H9 (cell line): ENCODE measurements around the gene ZNF446. TPM values are rescaled to one million over a fixed set of nuclear protein-coding genes. Genes with fewer than 3 reads are reported as not detected.

Experiments used
- DNase-seq: peaks from one replicate; pipeline ENCODE4 v3.0.0-alpha.2; 2017
- H2AFZ ChIP-seq: one replicate; pipeline ENCODE4 v1.6.1; 2013; ENCODE audit warnings: mild to moderate bottlenecking, low read length, control low read depth, moderate library complexity
- H2AK5ac ChIP-seq: 2 replicates; pipeline ENCODE4 v1.6.1; 2013; ENCODE audit warnings: low read length, control low read depth, mixed read lengths; ENCODE audit not compliant: insufficient read length
- H2BK120ac ChIP-seq: one replicate; pipeline ENCODE4 v1.6.1; 2013; ENCODE audit warnings: low read depth, mild to moderate bottlenecking, low read length, control low read depth, inconsistent platforms; ENCODE audit not compliant: poor library complexity, severe bottlenecking
- H2BK12ac ChIP-seq: 2 replicates; pipeline ENCODE4 v1.6.1; 2013; ENCODE audit warnings: low read length, control low read depth, mixed read lengths, low read depth; ENCODE audit not compliant: insufficient read length
- H2BK15ac ChIP-seq: 2 replicates; pipeline ENCODE4 v1.6.1; 2013; ENCODE audit warnings: low read depth, low read length, control low read depth
- H2BK20ac ChIP-seq: one replicate; pipeline ENCODE4 v1.6.1; 2013; ENCODE audit warnings: low read depth, mild to moderate bottlenecking, low read length, control low read depth, inconsistent platforms; ENCODE audit not compliant: poor library complexity, severe bottlenecking
- H2BK5ac ChIP-seq: 2 replicates; pipeline ENCODE4 v1.6.1; 2013; ENCODE audit warnings: low read length, control low read depth, mixed read lengths; ENCODE audit not compliant: insufficient read length
- H3K14ac ChIP-seq: 2 replicates; pipeline ENCODE4 v1.6.1; 2013; ENCODE audit warnings: low read length, control low read depth; ENCODE audit not compliant: insufficient read depth
- H3K18ac ChIP-seq: 2 replicates; pipeline ENCODE4 v1.6.1; 2013; ENCODE audit warnings: low read depth, mild to moderate bottlenecking, mixed read lengths, low read length, control low read depth; ENCODE audit not compliant: insufficient read length
- H3K23ac ChIP-seq: 2 replicates; pipeline ENCODE4 v1.6.1; 2013; ENCODE audit warnings: low read length, control low read depth, mixed read lengths, low read depth; ENCODE audit not compliant: insufficient read length
- H3K23me2 ChIP-seq: 2 replicates; pipeline ENCODE4 v1.6.1; 2013; ENCODE audit warnings: low read depth, mild to moderate bottlenecking, mixed read lengths, low read length, control low read depth; ENCODE audit not compliant: insufficient read length, poor library complexity, severe bottlenecking
- H3K27ac ChIP-seq: 2 replicates; pipeline ENCODE4 v1.5.1; 2013; ENCODE audit warnings: low read length, control low read depth, mixed read lengths, low read depth; ENCODE audit not compliant: insufficient read length
- H3K27me3 ChIP-seq: 2 replicates; pipeline ENCODE4 v1.6.1; 2013; ENCODE audit warnings: low read length, control low read depth, inconsistent platforms; ENCODE audit not compliant: insufficient read depth
- H3K4ac ChIP-seq: 2 replicates; pipeline ENCODE4 v1.6.1; 2013; ENCODE audit warnings: low read depth, mild to moderate bottlenecking, control low read depth, inconsistent platforms, low read length, moderate library complexity
- H3K4me1 ChIP-seq: 2 replicates; pipeline ENCODE4 v1.6.1; 2013; ENCODE audit warnings: low read length, control low read depth, inconsistent platforms; ENCODE audit not compliant: insufficient read depth
- H3K4me2 ChIP-seq: 2 replicates; pipeline ENCODE4 v1.6.1; 2013; ENCODE audit warnings: low read length, control low read depth, mixed read lengths; ENCODE audit not compliant: insufficient read length, insufficient read depth
- H3K56ac ChIP-seq: 2 replicates; pipeline ENCODE4 v1.6.1; 2013; ENCODE audit warnings: low read depth, mild to moderate bottlenecking, mixed read lengths, low read length, control low read depth; ENCODE audit not compliant: insufficient read length
- H3K79me1 ChIP-seq: 2 replicates; pipeline ENCODE4 v1.6.1; 2013; ENCODE audit warnings: low read depth, mild to moderate bottlenecking, moderate library complexity, low read length, control low read depth, inconsistent platforms; ENCODE audit not compliant: insufficient read depth, poor library complexity, severe bottlenecking
- H3K79me2 ChIP-seq: 2 replicates; pipeline ENCODE4 v1.6.1; 2013; ENCODE audit warnings: low read length, control low read depth, inconsistent platforms; ENCODE audit not compliant: insufficient read depth
- H3K9ac ChIP-seq: 2 replicates; pipeline ENCODE4 v1.6.1; 2013; ENCODE audit warnings: low read length, control low read depth, mixed read lengths; ENCODE audit not compliant: insufficient read length; ENCODE audit errors: extremely low read depth
- H3K9me3 ChIP-seq: one replicate; pipeline ENCODE4 v1.6.1; 2013; ENCODE audit warnings: low read depth, low read length, inconsistent platforms; ENCODE audit not compliant: control insufficient read depth
- H3T11ph ChIP-seq: one replicate; pipeline ENCODE4 v1.6.1; 2013; ENCODE audit warnings: mild to moderate bottlenecking, low read length, control low read depth, inconsistent platforms
- H4K20me1 ChIP-seq: one replicate; pipeline ENCODE4 v1.6.1; 2013; ENCODE audit not compliant: control insufficient read depth, insufficient read length, insufficient read depth
- H4K5ac ChIP-seq: 2 replicates; pipeline ENCODE4 v1.6.1; 2013; ENCODE audit warnings: low read depth, mild to moderate bottlenecking, mixed read lengths, low read length, control low read depth; ENCODE audit not compliant: insufficient read length
- H4K8ac ChIP-seq: replicated peaks from 2 replicates; pipeline ENCODE4 v1.6.1; 2013; ENCODE audit warnings: low read length, control low read depth, mixed read lengths, low read depth; ENCODE audit not compliant: insufficient read length
- H4K91ac ChIP-seq: 2 replicates; pipeline ENCODE4 v1.6.1; 2013; ENCODE audit warnings: low read depth, mild to moderate bottlenecking, moderate library complexity, mixed read lengths, low read length, control low read depth; ENCODE audit not compliant: insufficient read length
- H3K27ac Mint-ChIP-seq, 3 experiments: 2 replicates in 2 of 3; 3 replicates in 1 of 3; pipeline ENCODE4 v1.8.0; 2020 to 2021; ENCODE audit warnings: mixed read lengths in 3 of 3, mild to moderate bottlenecking in 1 of 3, moderate library complexity in 1 of 3
- H3K27me3 Mint-ChIP-seq: 2 replicates; pipeline ENCODE4 v1.8.0; 2021; ENCODE audit warnings: low read depth, mild to moderate bottlenecking, moderate library complexity, mixed read lengths
- H3K36me3 Mint-ChIP-seq, 3 experiments: 2 replicates in 2 of 3; 3 replicates in 1 of 3; pipeline ENCODE4 v1.8.0; 2020 to 2021; ENCODE audit warnings: low read depth in 3 of 3, mixed read lengths in 3 of 3; ENCODE audit not compliant: insufficient read depth in 1 of 3
- H3K4me1 Mint-ChIP-seq, 2 experiments: 2 replicates each; pipeline ENCODE4 v1.8.0; 2020; ENCODE audit warnings: mixed read lengths in 2 of 2
- H3K4me3 Mint-ChIP-seq, 2 experiments: 2 replicates in 1 of 2; 3 replicates in 1 of 2; pipeline ENCODE4 v1.8.0; 2020 to 2021; ENCODE audit warnings: mild to moderate bottlenecking in 2 of 2, mixed read lengths in 2 of 2, moderate library complexity in 1 of 2
- H3K9me3 Mint-ChIP-seq, 2 experiments: 2 replicates in 1 of 2; 3 replicates in 1 of 2; pipeline ENCODE4 v1.8.0; 2020; ENCODE audit warnings: mild to moderate bottlenecking in 2 of 2, mixed read lengths in 2 of 2, moderate library complexity in 1 of 2
- WGBS: extraction: QIAGEN DNeasy Blood & Tissue Kit; methylation state at CpG from one replicate; pipeline ENCODE4 v1.1.7; 2013; ENCODE audit warnings: missing lambda C conversion rate, low lambda C conversion rate, mixed read lengths; ENCODE audit not compliant: insufficient read length; ENCODE audit errors: extremely low coverage; 5-methylcytosine and 5-hydroxymethylcytosine counted together
- total RNA-seq: library from RNA; stranded (reverse); gene quantifications from 2 replicates; pipeline ENCODE4 v1.2.1, GENCODE V29; 2021
- TF ChIP-seq, protein P1 (sequence below): fragments of 200-600 bp; sonication (generic); conservative IDR thresholded peaks from 3 replicates; pipeline ENCODE4 v1.8.0; 2021; ENCODE audit warnings: antibody characterized with exemption, mild to moderate bottlenecking

Gene ZNF446
- total RNA-seq, 1 experiment from 2014 or later, result 7.6 TPM

DNA sequence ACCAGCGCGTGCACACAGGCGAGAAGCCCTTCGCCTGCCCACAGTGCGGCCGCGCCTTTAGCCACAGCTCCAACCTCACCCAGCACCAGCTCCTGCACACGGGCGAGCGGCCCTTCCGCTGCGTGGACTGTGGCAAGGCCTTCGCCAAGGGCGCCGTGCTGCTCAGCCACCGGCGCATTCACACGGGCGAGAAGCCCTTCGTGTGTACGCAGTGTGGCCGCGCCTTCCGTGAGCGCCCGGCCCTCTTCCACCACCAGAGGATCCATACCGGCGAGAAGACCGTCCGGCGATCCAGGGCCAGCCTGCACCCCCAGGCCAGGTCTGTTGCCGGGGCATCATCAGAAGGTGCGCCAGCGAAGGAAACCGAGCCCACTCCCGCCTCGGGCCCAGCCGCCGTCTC, 4.4 kb upstream of the ZNF446 start:
- Histone ChIP-seq H3K9me3 (no peaks in the 10 kb centered on the region), H2AFZ (no peak overlapping the region), H3K4me1 (no peaks in the 10 kb centered on the region), H2BK15ac (no peak overlapping the region), H2BK20ac (no peak overlapping the region), H4K20me1 (no peaks in the 10 kb centered on the region), H4K8ac (no peak overlapping the region), H3K4ac (no peak overlapping the region), H3K56ac (no peak overlapping the region), H3K23ac (no peak overlapping the region), H3K79me2 (no peaks in the 10 kb centered on the region), H2AK5ac (no peak overlapping the region), H3K18ac (no peak overlapping the region), H3K27ac (no peak overlapping the region), H4K91ac (no peak overlapping the region), H3K14ac (no peak overlapping the region), H3K4me2 (no peak overlapping the region), H2BK5ac (no peak overlapping the region), H3K79me1 (no peaks in the 10 kb centered on the region), H2BK120ac (no peak overlapping the region), H3K23me2 (peaks cover 6% of the 10 kb centered on the region), H3T11ph (no peak overlapping the region), H4K5ac (no peak overlapping the region), H3K27me3 (no peaks in the 10 kb centered on the region), H3K9ac (no peak overlapping the region), H2BK12ac (no peak overlapping the region)
- no peaks in the 10 kb centered on the region for H3K27me3 Mint-ChIP-seq
- H3K27ac Mint-ChIP-seq, result no peak overlapping the region
- no peaks in the 10 kb centered on the region; a peak in 1 of 5 replicates for H3K9me3 Mint-ChIP-seq
- H3K4me3 Mint-ChIP-seq, result no peak overlapping the region
- H3K4me1 Mint-ChIP-seq, result peaks cover 17% of the 10 kb centered on the region in 2 experiments
- TF ChIP-seq, protein P1, sequence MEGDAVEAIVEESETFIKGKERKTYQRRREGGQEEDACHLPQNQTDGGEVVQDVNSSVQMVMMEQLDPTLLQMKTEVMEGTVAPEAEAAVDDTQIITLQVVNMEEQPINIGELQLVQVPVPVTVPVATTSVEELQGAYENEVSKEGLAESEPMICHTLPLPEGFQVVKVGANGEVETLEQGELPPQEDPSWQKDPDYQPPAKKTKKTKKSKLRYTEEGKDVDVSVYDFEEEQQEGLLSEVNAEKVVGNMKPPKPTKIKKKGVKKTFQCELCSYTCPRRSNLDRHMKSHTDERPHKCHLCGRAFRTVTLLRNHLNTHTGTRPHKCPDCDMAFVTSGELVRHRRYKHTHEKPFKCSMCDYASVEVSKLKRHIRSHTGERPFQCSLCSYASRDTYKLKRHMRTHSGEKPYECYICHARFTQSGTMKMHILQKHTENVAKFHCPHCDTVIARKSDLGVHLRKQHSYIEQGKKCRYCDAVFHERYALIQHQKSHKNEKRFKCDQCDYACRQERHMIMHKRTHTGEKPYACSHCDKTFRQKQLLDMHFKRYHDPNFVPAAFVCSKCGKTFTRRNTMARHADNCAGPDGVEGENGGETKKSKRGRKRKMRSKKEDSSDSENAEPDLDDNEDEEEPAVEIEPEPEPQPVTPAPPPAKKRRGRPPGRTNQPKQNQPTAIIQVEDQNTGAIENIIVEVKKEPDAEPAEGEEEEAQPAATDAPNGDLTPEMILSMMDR, result no peak
- peak; percentile 18 for DNase-seq
- WGBS, result no CpG with 5 or more reads among the region's 39 CpGs
- H3K36me3 Mint-ChIP-seq, result peaks cover 2 to 20% (median 4%) of the 10 kb centered on the region in 3 experiments; a peak in 6 of 7 replicates
